ENCODE results near the gene TMEM131L.
"Not testable (repeated sequence)": the region's sequence is repeated elsewhere in the genome, so short reads cannot be mapped to it uniquely, and the experiment has no call there.

Gene TMEM131L

GRCh38 chr4:153661908-153662307, 195.7 kb downstream of the TMEM131L start:
- DNase-seq: no peak

DNA sequence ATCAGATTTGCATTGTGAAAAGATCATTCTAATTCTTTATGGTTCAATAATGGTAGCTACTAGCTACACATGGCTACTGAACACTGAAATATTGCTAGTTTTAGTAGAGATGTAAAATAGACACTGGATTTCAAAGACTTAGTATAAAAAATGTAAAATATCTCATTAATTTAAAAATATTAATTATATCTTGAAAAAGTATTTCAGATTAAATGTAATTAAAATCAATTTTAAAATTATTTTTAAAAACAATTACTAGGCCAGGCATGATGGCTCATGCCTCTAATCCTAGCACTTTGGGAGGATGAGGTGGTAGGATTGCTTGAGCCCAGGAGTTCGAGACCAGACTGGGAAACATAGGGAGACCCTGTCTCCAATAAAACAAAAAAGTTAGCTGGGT, 197.5 kb downstream of the TMEM131L start:
- no peak for DNase-seq

DNA sequence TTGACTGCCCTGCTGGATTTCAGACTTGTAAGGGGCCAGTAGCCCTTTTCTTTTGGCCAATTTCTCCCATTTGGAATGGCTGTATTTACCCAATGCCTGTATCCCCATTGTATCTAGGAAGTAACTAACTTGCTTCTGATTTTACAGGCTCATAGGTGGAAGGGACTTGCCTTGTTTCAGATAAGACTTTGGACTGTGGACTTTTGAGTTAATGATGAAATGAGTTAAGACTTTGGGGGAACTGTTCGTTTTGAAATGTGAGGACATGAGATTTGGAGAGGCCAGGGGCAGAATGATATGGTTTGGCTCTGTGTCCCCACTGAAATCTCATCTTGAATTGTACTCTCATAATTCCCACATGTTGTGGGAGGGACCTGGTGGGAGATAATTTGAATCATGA, 200.3 kb downstream of the TMEM131L start:
- DNase-seq: not testable (repeated sequence)

DNA sequence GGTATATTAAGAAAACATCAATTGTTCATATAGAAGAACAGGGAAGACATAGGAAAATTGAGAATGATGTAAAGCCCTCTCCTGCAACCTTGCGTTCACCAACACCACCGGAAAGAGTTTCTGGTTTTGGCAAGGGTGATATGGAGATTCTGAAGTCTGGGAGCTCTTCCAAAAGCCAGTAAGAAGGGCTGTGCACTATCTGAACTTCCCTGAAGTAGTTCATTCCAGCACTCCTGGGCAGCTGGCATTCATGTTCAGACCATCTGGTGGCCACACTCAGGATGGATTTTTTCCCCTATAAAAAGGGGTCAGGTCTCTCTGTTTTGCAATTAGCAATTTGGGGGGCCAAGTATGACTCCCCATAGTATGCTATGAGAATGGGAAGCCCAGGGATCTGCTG, 202.5 kb downstream of the TMEM131L start:
- DNase-seq: no peak

DNA sequence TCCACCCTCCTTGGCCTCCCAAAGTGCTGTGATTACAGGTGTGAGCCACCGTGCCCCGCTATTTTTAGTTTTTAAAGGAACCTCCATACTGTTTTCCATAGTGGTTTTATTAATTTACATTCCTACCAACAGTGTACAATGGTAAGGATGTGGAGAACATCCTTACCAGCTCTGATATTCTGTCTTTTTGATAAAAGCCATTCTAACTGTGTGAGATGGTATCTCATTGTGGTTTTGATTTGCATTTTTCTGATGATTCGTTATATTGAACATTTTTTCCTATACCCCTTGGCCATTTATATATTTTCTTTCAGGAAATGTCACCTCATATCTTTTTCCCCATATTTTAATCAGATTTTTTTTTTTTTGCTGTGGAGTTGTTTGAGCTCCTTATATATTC, 203.7 kb downstream of the TMEM131L start:
- DNase-seq: no peak

- no peak for DNase-seq
These were observed 210.3 kb downstream of the TMEM131L start for GRCh38 chr4:153676486-153676885.

GRCh38 chr4:153676984-153677383, 210.8 kb downstream of the TMEM131L start:
- no peak for DNase-seq

DNA sequence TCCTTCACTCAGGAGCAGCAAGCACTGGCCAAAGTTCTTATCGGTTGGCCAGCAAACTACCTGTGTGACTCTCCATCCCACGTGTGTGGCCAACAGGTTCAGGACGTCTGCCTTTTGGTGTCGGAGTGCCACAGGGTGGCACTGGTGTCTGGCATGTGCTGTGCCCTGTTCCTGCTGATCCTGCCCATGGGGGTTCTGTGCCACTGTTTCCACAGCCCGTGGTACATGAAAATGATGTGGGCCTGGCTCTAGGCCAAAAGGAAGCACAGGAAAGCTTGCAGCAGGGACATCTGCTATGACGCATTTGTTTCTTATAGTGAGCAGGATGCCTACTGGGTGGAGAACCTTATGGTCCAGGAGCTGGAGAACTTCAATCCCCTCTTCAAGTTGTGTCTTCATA, 213.3 kb downstream of the TMEM131L start:
- DNase-seq: peak; percentile 47

DNA sequence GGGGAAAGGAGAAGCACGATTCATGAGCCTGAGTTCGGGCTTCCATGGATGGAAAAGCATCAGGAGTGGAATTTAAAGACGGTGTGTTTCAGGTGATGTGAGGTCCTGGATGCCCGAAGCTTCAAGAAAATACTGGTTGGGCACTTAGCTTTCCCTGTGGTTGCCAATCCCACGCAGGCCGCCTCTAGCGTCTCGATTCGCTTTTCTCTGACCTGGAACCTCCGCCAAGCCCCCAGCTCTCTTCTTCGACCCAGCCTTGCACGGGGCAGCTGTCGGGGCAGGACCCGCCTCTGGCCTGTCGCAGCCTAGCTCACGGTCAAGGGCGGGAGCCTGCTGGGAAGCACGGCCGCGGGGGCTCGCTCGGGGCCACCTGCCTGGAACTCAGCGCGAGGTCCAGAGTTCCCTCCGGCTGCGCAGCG, 217.6 kb downstream of the TMEM131L start:
- DNase-seq: no peak

DNA sequence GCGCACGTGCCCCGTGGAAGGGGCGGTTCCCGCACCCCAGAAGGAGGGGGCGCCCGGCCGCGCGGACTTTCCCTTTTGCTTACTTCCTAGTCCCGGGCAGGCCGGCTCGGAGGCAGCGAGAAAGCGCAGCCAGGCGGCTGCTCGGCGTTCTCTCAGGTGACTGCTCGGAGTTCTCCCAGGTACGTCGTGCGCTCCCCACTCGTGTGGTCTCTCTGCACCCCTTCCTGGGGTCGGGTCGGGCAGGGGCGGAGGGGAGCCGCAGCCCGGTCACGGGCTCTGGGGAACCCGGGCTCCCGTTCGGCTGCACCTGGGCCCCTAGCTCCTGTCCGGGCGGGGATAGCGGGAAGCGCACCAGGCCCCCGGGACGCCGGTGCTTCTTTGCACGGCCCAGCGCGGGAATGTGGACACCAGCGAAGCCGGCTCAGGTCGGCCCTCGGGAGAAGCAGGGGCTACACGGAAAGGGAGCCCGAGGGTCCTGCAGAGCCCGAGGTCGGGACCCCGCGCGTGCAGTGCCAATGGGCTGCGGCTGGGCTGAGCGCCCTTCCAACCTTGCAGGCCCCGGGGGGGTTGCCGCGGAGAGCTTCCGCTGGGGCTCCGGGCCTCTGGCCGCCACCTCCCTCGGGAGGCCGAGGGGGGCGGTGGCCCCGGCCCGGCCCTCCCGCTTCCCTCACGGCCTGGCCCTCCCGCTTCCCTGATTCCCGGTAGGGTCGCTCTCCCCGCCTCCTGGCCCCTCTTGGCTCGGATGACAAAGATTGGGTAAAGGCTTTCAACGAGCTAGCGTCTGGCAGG, 218.2 kb downstream of the TMEM131L start, which contains the start of gene TLR2:
TSS of gene TLR2 (plus strand) at position 99 of the 789 bp plus-strand sequence. CDS start 18,628 bp downstream, outside the sequence.
- DNase-seq: peak; percentile 78

GRCh38 chr4:153684971-153685371, 218.8 kb downstream of the TMEM131L start:
- no peak for DNase-seq

Measured in CD4-positive, alpha-beta T cell treated with Interferon gamma for 1 hour (primary cell).